ENCODE data around the gene SECTM1.

GRCh38 chr17:82277851-82278250 is 55.7 kb downstream of the SECTM1 start:
- TF ChIP-seq POLR2A (IDR thresholded peaks at IDR 0.05) (no peak), CTCF (IDR thresholded peaks at IDR 0.05) (no peak)

Data from right lobe of liver (tissue), 4 donors.